Endothelial cell of hepatic sinusoid (primary cell): ENCODE data around the gene ECHDC1.

ENCODE experiments used
- in situ Hi-C: cut with HindIII; loops from 2 replicates; pipeline ENCODE4 v1.10.0; 2017; ENCODE audit warnings: low sequenced_read_pairs

The ECHDC1 gene

DNA sequence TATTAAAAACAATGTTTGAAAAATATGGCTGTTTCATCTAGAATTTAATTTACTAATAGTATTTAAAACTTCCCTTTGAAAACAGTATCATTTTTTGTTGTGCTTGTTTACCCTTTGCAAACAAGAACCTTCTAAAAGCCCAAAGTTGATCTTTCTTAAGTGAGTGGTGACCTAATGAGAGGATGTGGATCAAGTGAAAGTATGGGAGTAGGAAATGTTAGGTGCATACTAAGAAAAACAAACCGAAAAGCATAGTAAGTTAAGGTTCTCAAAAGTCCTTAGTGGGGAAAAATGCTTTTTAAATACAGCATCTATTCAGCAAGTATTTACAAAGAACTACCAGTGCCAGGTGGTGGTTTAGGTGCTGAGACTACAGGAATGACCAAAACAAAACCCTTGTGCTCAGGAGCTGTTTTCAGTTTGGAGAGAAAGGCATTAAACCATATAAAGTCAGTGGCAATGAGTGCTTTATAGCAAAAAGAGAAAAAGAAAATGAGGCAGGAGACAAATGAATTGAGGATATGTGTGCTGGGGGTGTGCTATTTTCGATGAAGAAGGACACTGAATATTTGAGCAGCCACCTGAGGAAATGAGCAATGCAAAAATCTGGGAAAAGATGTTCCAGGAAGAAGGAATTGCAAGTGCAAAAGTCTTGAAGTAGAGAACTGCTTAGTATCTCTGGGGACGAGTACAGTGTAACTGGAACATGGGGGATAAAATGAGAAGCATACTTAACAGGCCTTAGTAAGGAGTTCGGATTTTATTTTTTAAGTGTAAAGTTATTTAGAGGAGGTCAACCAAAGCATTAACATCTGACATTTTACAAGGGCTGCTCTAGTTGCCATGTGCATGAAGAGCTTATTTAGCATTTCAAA is 52.8 kb downstream of the ECHDC1 start:
- in situ Hi-C loops = no loop called here

DNA sequence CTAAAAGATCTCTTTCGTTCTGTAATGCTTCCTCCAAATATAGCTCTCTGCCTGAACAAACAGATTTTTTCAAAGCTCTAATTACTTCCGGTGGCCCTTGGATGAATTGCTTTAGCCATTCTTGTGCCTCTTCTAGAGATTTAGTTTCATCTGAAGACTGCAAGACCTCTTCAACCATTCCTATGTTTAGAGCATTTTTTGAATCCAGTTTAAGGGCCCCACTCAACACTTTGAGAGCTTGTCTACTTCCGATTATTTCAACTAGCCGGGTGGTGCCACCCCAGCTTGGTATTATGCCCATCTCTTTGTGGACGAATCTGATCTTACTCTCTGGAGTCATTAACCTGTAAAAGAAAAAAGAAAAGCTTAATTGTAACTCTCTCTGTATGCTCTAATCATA is 53.5 kb downstream of the ECHDC1 start:
- in situ Hi-C loops = no loop called here

DNA sequence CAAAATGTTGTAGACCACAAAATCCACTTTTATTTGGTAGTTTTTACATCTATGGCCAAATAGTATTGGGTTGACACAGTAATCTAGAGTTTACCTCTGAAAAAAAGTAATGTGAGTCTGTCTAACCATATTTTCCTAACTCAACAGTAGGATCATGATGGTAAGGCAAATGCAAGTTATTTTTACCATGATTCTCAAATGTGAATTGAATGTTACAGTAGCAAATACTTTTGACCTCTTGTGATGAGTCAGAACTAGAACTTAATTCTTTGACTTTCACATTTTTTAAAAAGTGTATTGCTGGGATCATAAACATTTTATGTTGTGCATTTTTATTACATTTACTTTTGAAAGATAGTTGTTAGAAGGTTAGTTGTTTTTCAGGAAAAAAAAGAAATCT is 54.7 kb downstream of the ECHDC1 start:
- in situ Hi-C loops = no loop called here

DNA sequence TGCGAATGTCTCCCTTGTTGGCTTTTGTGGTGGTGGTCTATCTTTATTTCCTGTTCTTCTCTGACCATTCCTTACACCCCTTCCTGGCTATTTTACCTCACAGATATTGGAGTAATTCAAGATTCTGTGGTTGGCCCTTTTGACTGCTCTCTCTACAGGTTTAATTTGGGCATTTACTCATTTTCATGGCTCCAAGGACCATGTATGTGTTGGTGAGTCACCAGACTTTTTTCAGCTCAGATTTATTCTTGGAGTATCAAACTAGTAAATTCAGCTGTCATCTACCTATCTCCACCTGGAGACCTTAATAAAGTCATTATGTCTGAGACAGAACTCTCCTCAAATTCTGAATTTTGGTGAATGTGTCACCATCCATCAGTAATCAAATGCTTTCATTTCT is 61.2 kb downstream of the ECHDC1 start:
- in situ Hi-C loops = no loop called here

DNA sequence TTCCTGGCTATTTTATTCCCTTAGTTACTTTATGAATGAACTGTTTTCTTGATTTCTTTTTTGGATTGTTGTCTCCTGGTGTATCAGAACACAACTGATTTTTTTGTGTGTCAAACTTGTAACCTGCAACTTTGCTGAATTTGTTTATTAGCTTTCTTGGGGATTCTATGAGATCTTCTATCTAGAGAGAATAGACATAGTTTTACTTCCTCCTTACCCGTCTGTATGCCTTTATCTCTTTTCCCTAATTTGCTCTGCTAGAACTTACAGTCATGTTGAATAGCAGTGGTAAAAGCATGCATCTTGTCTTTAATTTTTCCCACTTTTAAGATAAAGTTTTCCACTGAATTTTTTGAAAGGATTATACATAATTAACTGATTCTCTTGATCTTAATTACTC is 63.6 kb downstream of the ECHDC1 start:
- in situ Hi-C loops = no loop called here

DNA sequence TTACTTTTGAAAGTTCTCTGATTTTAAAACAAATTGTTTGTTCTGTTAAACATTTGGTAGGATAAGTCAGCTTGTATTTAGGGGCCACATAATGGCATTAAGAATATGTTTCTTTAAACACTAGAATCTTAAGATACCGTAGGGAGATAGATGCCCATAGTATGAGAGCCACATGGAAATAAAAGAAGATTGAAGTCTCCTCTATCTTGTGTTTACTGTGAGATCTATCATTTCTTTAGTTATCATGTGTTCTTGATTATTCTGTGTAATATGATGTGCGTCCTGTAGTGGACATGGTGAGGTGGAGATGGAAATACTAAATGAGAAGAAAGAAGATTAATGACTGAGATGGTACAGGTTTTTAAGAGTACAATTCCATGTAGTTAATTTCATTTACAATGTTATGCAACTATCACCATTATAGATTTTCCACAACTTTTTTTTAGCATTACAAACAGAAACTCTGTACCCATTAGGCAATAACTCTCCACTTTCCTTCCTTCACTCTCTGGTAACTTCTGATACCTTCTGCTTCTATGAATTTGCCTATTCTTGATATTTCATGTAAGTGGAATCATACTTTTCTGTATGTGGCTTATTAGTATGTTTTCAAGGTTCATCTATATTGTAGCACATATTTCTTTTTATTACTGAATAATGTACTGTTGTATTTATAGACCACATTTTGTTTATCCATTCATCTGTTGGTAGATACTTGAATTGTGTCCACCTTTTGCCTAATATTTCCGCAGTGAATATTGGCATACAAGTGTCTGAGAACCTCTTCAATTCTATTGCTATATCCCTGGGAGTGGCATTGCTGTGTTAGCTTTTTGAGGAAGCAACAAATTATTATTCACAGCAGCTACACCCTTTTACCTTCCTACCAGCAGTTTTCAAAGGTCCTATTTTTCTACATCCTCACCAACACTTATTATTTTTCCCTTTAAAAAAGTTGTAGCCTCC is 65.2 kb downstream of the ECHDC1 start:
- in situ Hi-C loops = no loop called here

DNA sequence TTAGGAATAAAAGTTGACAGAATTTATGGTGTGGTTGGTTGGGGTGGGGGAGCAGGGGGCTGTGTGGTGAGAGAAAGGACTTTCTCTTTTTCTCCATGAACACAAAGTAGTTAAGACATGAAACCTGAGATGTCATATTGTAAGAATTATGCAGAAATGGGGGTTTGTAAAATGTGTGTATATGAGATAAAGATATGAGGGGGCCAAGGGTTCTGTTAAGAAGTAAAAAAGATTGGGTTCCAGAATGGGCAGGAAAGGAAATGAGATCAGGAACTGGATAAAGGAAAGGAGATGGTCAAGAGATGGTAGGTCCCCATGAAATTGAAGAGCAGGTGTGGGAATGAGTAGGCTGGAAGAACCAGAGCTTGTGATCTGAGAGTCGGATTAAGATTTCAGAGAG is 67.1 kb downstream of the ECHDC1 start:
- in situ Hi-C loops = no loop called here

DNA sequence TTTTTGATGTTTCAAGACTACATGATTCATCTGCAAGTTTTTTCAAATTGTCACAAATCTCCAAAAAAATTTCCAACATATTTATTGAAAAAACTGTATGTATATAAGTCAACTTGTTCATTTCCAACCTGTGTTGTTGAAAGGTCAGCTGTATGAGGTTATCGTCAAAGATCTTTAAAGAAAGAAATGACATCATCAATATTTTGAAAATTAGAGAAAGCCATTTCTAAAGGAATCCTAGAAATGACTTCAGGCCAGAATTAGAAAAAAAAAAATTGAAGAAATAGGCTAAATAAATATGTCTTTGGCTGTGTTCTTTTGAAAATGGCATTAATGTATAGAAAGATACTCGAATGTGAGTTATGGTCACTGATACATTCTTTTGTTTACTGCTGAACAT is 69.9 kb downstream of the ECHDC1 start:
- in situ Hi-C loops = no loop called here

DNA sequence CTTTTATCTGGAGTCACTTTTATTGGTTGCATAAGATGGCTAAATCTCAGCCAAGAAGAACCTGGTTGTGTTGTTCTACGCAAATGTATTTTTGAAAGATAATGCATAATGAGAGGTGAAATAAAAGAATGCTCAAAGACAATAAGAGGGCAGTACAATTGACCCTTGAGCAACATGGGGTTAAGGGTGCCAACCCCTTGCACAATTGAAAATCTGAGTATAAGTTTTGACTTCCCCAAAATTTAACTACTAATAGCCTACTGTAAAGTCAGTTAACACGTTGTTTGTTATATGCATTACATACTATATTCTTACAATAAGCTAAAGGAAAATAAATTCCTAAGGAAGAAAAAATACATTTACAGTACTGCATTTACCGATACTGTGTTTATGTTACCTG is 70.8 kb downstream of the ECHDC1 start:
- in situ Hi-C loops = no loop called here

DNA sequence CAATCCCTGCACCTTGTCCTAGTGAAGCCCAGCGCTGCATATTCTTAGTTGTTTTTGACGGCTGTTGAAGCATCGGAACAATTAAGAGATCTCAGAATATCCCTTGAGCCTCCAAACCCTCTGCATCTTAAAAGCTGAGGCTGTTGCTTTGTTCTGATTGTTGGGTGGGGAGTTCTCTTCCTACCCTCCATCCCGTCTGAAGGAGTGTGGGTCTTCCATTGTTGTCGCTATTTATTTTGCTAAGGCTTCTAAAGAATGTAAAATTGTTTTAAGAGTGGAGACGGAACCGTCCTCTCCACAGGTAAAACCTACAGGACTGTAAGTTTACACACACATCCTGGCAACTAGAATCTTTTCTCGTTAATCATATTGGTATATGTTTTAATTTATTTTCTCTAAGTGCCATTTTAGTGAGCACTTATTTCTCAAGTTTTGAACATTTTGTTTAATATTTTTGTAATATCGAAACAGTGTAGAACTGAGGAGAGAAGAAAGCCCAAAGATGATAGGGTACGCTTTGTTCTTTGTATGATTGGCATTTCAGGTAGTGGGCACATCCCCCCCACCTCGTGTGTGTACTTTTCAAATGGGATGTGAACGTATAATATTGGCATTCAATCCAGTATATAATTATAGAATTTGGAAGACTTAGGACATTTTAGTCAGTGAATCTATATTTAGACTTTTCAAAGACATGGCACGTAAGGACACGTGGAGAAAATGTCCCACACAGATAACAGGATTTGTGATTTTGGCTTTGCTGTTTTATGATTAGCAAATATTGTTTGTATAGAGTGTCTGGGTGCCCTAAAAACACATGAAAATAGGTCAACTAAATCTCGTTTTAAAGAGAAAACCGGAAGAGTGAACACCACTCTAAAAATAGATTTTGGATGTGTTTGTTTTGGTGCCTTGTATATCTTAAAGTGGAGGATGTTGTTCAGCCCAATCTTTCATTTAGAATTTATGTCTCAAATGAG is 75.5 kb downstream of the ECHDC1 start:
- in situ Hi-C loops = no loop called here

DNA sequence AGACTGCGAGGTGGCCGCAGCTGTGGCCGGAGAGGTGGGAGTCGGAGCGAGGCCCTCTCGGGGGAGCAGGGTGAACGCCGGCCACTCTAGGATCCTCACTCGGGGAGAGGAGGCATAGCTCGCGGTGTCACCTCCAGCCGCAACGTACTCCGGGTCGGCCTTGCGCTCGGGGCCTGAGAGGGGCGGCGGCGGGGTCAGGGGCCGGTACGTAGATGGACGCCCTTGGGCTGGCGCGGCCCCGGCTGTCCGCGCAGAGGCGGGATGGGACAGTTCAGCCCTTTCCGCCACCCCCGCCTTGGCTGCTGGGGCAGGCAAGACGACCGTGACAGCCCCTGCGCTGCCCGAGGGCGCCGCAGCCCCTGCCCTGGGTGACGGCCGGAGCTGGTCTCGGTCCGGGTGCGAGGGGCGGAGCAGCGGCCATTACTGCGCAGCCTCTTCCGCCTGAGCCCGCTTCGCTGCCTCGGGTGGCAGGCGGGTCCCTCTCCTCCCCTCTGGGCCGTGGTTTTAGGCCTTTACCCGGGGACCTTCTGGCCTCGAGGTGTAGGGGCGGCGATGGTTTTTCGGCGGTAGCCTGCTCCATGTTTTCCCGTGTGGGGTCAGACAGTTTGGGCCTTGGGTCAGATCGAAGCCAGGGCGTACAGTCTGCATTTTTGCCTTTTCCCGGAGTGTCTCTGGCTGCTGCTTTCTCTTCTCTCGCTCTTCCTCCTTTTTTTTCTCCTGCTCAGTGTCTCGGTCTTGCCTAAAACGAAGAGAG is 76.3 kb downstream of the ECHDC1 start:
- in situ Hi-C loops = no loop called here

DNA sequence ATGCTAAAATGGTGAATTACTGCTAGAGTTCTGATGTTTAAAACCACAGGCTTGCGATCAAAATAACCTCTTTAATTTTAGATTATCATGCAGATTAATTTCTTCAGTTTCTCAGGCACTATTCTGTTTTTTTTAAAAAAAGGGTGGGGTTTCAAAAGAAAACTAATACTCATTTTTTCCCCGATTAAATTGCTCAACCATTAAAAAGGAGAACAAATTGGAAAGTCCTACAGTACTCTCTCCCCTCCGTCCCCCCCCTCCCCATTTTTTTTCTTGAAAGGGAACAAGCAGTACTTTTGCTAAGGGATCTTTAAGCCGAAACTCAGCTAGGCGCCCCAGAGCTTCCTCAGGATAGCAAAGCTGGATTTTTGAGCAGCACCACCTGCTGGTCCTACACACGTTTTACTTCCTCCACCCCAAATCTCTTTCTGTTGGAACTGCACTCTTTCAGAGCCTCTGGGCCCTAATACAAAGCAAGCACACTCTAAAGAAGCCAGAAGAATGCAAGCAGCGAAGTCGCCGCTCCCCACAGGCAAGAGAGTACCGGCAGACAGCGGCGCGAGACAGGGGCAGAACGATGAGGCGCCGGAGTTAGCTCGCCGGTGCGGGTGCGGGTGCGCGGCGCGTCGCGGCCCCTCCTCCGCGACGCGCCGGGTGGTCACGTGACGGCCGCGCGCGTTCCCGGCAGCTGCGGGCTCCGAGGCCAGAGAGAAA is 77.1 kb downstream of the ECHDC1 start, which contains the start of gene RNF146:
RNF146 (plus strand) TSS at position 687 of the 714 bp plus-strand sequence. CDS start 13,475 bp downstream, outside the sequence.
- in situ Hi-C loops = no loop called here

DNA sequence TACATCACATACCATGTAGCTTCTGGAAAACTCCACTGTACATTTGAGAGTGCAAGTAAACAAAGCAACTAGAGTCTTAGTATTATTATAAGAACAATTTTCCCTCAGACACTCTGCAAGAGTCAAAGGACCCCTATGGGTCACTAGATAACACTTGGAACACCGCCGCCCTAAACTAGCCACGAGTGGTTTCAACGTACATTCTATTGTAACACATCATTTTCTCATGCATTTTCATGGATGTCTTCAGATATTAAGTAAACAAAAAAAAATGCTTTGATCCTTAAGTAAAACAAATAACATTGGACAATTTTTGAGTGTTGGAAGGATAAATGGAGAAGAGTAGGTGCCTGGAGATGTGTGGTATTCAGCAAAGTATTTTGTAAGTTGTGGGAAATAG is 79.9 kb downstream of the ECHDC1 start:
- in situ Hi-C loops = no loop called here

DNA sequence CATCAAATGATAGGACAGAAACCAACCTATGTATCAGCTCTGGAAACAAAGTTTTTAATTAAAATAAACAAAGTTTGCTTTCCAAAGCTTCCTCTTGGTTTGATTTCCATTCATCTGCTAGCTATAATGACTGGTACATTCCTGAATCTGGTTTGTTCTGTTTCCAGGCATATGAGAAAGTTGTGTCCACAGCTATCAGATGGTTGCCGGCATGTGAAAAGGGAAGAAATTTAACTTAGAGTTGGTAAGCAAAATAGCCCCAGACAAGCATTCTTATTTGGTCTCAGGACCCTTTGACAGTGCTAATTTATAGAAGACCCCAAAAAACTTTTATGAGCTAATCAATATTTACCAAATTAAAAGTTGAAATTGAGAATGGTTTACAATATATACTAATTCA is 80.5 kb downstream of the ECHDC1 start:
- in situ Hi-C loops = no loop called here

DNA sequence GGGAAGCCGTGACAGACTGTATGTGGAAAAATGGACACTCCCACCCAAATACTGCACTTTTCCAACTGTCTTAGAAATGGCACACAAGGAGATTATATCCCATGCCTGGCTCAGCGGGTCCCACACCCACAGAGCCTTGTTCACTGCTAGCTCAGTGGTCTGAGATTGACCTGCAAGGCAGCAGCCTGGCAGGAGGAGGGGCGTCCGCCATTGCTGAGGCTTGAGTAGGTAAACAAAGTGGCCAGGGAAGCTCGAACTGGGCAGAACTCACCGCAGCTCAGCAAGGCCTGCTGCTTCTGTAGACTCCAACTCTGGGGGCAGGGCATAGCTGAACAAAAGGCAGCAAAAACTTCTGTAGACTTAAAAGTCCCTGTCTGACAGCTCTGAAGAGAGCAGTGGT is 88.1 kb downstream of the ECHDC1 start:
- in situ Hi-C loops = no loop called here

DNA sequence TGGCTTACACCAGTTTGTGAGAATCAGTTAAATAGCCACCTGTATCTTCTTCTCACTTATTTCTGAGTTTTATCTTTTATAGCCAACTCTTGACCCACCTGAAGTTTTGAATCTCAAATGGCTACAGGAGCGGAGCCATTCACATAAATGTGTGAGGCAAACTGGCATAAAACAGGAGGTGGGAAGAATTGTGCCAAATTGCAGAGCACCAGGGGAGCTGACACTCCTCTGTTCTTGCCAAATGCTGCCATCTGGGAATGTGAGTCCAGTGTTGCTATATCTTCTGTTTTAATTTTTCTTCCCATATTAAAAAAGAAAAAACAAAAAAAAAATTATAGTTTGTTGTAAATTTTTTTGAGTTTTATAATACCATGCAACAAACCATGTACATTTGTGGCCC is 93.8 kb downstream of the ECHDC1 start:
- in situ Hi-C loops = no loop called here

DNA sequence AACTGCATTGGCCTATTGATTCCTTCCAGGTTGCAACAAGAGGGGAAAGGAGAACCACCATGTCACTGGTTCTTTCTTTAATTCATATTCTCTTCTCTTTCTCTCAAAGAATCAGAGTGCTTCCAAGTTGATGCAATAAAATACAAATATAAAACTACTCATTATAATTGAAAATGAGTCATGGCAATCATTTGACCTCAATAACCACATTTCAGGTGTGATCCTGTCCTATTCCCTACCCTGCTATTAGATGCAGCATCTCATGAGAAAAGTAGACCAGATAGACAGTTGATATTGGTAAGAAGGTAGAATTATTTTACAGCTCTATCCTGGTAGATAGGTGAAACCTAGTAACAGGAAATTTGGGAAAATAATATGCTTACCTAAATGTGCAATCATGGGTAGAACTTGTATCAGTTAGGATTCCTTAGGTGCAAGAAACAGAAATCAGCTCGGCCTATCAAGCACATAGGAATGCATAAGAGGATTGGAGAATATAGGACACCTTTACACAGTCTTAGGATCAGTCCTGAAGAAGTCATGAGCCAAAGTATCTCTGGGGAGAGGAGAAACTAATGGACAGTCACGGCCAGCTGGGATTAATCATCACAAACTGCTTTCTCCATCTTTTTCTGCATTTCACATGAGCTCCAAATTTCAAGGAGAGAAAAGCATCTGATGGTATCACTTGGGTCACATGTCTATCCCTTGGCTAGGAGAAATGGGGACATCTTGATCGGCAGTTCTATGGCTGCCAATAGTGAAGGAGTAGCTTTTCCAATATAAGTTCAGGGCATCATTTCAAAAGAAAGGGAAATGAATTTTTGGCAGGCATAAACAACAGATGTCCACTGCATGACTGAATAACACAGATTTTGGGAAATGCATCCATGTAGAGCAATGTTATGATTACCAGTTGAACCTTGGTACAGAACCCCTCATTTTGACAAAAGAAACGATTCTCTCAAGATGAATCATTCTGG is 96.0 kb downstream of the ECHDC1 start:
- in situ Hi-C loops = no loop called here

DNA sequence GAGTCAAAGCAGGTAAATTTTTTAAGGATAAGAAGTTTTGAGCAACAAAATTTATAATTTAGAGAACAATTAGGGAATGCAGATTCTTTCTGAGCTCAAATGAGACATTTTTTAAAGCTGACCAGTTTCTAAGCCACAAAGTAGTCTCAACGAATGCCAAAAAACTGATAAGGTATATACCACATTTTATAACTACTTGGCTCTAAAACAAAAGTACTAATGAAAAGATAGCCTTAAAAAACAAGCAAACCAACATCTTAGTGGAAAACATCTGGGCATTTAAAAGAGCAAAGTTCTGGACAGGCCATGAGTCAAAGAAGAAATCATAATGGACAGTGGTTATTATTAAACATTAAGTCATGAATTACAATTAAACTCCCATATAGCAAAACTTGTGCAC is 99.9 kb downstream of the ECHDC1 start:
- in situ Hi-C loops = no loop called here
